Measurements from ENCODE around the gene ZCCHC3.
"Not testable (repeated sequence)": the region's sequence is repeated elsewhere in the genome, so short reads cannot be mapped to it uniquely, and the experiment has no call there.

The ZCCHC3 gene, protein sequence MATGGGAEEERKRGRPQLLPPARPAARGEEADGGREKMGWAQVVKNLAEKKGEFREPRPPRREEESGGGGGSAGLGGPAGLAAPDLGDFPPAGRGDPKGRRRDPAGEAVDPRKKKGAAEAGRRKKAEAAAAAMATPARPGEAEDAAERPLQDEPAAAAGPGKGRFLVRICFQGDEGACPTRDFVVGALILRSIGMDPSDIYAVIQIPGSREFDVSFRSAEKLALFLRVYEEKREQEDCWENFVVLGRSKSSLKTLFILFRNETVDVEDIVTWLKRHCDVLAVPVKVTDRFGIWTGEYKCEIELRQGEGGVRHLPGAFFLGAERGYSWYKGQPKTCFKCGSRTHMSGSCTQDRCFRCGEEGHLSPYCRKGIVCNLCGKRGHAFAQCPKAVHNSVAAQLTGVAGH

GRCh38 chr20:297098-297924 is at the start of gene ZCCHC3:
TSS of gene ZCCHC3 (plus strand) at chr20:297570. CDS start at chr20:297587, 17 bp downstream.
- DNase-seq, result peak; percentile 96

DNA sequence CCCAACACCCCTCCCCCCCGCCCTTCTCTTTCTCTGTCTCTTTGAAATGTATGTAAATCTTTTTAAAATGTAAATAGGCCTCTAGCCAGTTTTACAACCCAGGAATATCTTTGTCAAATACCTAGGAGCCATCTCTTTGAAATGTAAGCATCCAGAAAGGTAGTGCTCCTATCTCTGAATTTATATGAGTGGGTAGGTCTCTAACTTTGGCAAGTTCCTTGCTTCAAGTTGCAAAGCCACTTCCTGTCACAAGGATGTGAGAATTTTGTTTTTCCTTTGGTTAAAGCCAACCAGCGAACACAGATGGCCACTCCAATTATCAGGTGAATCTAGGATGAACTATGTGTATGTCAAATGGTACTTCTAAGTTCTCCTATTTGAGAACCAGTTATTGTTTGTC is 46.0 kb upstream of the ZCCHC3 start:
- DNase-seq, result no peak

- no peak for DNase-seq
Observed at GRCh38 chr20:252801-253200, 44.6 kb upstream of the ZCCHC3 start.

- not testable (repeated sequence) for DNase-seq
Observed at GRCh38 chr20:253447-253846, 43.9 kb upstream of the ZCCHC3 start.

- no peak for DNase-seq
Observed at GRCh38 chr20:257419-257818, 40.0 kb upstream of the ZCCHC3 start, which contains the start of gene DEFB132. TSS of gene DEFB132 (plus strand) at chr20:257724. CDS start at chr20:257779, 55 bp downstream.

DNA sequence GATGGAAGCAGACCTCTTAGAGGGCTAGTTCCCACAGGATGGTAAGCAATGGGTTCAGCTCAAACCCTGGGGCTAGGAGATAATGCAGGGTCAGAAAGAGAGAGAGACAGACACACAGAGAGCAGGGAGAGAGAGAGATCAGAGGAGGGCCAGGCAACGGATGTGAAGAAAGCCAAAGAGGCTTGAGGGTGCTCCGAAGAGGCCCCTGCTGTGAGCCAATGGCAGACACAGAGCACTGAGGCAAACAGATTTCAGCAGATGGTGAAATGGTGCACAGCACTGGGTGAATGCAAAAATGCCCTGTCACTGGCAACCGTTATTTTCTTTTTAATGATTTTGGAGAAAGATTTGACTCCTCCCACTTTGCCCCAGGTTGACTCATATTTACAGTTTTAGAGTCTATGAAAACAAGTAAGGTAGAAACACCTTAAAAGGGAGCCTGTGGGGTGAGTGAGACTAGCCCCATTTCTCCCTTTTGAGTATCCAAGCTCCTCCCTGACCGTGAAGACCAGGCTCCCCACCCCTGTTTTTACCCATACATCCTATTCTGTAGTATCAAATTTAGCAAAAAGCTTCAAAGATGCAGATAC is 39.0 kb upstream of the ZCCHC3 start:
- no peak for DNase-seq

GRCh38 chr20:258963-259362 is 38.4 kb upstream of the ZCCHC3 start:
- DNase-seq, result peak; percentile 11

DNA sequence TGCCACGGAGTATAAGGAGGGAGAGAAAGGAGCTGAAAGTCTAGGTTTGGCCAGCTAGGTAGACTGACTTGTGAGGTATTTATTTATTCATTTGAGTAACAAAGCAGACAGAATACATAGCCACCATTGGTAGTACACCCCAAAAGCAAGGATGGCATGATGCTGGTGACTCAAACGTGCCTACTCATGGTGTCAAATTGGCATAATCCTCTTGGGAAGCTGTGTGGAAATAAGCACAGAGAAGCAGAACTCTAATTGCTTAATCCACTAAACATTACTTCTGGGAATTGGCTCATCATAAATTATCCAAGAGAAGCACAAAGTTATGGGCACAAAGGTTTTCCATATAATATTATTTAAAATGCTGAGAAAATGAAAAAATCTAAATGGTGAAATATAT is 37.4 kb upstream of the ZCCHC3 start:
- DNase-seq, result no peak

GRCh38 chr20:263701-264100 is 33.7 kb upstream of the ZCCHC3 start:
- DNase-seq, result no peak

GRCh38 chr20:266596-267562 is 30.5 kb upstream of the ZCCHC3 start:
- peak; percentile 74 for DNase-seq

- no peak for DNase-seq
Observed at GRCh38 chr20:270517-270916, 26.9 kb upstream of the ZCCHC3 start.

- DNase-seq, result no peak
Observed at GRCh38 chr20:271069-271468, 26.3 kb upstream of the ZCCHC3 start.

GRCh38 chr20:271528-271927 is 25.8 kb upstream of the ZCCHC3 start:
- no peak for DNase-seq

- DNase-seq, result no peak
Observed at GRCh38 chr20:272718-273117, 24.7 kb upstream of the ZCCHC3 start.

GRCh38 chr20:273884-274283 is 23.5 kb upstream of the ZCCHC3 start:
- DNase-seq, result no peak

DNA sequence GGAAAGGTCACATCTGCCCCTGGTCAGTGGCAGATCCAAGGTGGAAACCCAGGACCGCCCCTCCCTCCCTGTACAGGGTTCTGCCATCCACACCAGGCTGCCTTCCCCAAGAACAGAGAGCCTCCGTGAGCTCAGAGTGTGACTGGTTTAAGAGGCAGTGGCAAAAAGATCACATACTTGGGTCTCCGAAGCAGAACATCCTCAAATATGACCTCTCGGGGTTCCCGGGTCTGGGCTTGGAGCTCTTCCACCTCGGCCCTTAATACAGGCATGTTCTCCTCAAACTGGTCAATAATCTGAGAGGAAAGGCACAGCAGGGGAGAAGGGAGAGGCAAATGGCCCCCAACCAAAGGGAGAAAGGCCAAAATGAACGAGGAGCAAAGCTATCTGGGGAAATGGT is 21.6 kb upstream of the ZCCHC3 start:
- DNase-seq, result no peak

- DNase-seq, result no peak
Observed at GRCh38 chr20:276620-277495, 20.5 kb upstream of the ZCCHC3 start.

DNA sequence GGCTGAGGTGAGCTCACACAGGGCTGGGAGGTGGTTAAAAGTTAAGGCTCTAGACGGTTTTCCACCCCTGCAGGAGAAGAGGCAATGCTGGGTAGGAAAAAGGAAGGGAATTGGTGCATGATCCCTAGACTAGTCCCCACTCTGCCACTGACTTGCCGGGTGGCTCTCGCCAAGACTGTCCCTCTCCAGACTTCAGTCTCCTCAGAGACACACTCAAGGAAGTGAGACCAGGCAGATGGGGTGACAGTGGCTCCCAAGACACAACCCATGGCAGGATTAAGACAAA is 19.9 kb upstream of the ZCCHC3 start:
- no peak for DNase-seq

DNA sequence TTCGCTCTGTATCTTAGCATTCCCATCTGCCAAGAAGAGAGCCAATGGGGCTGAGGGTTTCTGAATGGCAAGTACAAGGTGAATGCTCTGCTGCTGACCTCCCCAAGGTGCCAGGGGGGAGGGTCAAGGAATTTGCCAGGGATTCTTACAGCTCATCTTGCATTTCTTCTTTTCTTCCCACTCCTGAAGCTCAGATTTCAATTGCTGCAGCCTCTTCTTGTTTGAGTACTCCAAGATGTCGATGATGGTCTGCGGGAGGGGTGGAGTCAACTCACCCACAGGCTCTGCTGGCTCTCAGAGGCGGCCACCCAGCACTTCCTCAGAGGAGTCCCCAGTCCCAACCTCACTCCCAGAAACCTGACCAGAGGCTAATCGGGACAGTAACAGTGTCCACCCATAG is 19.2 kb upstream of the ZCCHC3 start:
- DNase-seq, result no peak

DNA sequence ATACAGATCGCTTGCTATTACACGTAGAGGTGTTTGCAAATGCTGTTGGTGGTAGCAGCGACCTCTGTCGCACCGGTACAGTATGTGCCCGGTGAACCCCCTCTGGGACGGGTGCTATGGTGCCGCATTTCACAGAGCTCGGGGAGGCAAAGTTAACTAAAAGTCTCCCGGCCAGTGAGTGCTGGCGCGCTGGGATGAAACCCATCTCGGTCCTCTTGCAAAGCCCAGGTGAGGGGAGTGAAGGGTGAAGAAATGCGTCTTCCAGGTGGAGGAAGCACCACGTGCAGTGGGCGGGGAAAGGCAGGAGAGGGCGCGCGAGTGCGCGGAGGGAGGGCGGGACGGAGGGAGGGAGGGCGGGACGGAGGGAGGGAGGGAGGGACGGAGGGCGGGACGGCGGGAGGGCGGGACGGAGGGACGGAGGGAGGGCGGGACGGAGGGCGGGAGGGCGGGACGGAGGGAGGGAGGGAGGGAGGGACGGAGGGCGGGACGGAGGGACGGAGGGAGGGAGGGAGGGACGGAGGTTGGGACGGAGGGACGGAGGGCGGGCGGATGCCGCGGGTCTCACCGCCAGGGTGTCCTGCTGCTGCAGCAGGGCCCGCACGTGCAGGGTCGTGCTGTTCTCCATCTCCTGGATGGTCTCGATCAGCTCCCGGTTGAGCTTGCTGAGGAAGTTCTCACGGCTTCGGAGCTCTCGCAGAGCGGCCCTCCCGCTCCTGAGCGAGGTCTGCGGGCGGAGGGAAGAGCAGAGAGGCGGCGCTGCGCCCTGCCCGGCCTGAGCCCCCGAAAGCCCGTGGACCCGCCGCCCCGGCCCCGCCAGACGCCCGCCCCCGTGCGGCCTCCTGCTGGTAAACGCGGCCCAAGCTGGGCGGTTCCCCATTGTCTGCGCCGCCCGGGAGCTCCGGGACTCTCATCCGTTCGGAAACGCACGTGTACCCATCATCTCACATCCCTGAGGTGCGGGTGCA is 18.5 kb upstream of the ZCCHC3 start:
- DNase-seq, result no peak

Measured in fibroblast of skin of right quadriceps (primary cell).